K562 (cell line): ENCODE results near the gene TGFBR2.

ENCODE experiments used
- ARHGAP35 ChIP-seq: fragments of 450-650 bp; IDR thresholded peaks from 2 replicates; pipeline ENCODE4 v1.6.1; 2018; ENCODE audit not compliant: partially characterized antibody
- BMI1 ChIP-seq: fragments of 150-350 bp; IDR thresholded peaks from 2 replicates; pipeline ENCODE4 v1.6.1; 2014; ENCODE audit warnings: low read length
- MAZ ChIP-seq, 2 experiments: fragments of 450-650 bp in 1 of 2; sonication (generic) in 1 of 2; formaldehyde crosslinking; IDR thresholded peaks in 1 of 2; conservative IDR thresholded peaks in 1 of 2; 2 replicates each; pipeline versions ENCODE4 v1.4.0 to v1.5.0; 2020; ENCODE audit warnings: mild to moderate bottlenecking in 1 of 2, missing genetic modification reagents in 1 of 2
- UBTF ChIP-seq, 2 experiments: IDR thresholded peaks; 2 replicates each; pipeline ENCODE4 v1.6.1; 2012; ENCODE audit warnings: improper control_type of control experiment in 2 of 2, low read depth in 2 of 2, low read length in 2 of 2, borderline replicate concordance in 1 of 2
- ZNF518B ChIP-seq: fragments of 250-450 bp; sonication (Bioruptor Pico); IDR thresholded peaks from 2 replicates; pipeline ENCODE4 v1.5.0; 2021; ENCODE audit warnings: mild to moderate bottlenecking, moderate library complexity
- ZZZ3 ChIP-seq: fragments of 450-650 bp; IDR thresholded peaks from 2 replicates; pipeline ENCODE4 v1.6.1; 2016; ENCODE audit warnings: antibody characterized with exemption, mild to moderate bottlenecking, moderate library complexity
- TF ChIP-seq, protein P1 (sequence below), 2 experiments: fragments of 450-650 bp in 1 of 2; sonication (generic) in 1 of 2; formaldehyde crosslinking in 1 of 2; IDR thresholded peaks in 1 of 2; conservative IDR thresholded peaks in 1 of 2; 2 replicates each; pipeline versions ENCODE4 v1.6.1 to v1.8.1; 2016 to 2023; ENCODE audit warnings: mild to moderate bottlenecking in 2 of 2, moderate library complexity in 2 of 2, inconsistent platforms in 1 of 2, missing genetic modification reagents in 1 of 2
- TF ChIP-seq, protein P2 (sequence below), 3 experiments: IDR thresholded peaks in 2 of 3; conservative IDR thresholded peaks in 1 of 3; 2 replicates each; pipeline ENCODE4 v1.5.1; 2011 to 2012; ENCODE audit warnings: low read length in 3 of 3, mild to moderate bottlenecking in 3 of 3, control low read depth in 2 of 3, improper control_type of control experiment in 1 of 3, inconsistent platforms in 1 of 3, low read depth in 1 of 3, mixed read lengths in 1 of 3, moderate library complexity in 1 of 3; ENCODE audit not compliant: insufficient read depth in 2 of 3

GRCh38 chr3:30683769-30684168 is 77.4 kb downstream of the TGFBR2 start:
- TF ChIP-seq ZNF518B (CRISPR knock-in tag), result no peak
- no peak for TF ChIP-seq ARHGAP35
- TF ChIP-seq UBTF (IDR thresholded peaks at IDR 0.05; ENCODE audit: borderline replicate concordance in 1 of 2, low read depth in 2 of 2, low read length in 2 of 2), result no peak
- TF ChIP-seq, protein P1, sequence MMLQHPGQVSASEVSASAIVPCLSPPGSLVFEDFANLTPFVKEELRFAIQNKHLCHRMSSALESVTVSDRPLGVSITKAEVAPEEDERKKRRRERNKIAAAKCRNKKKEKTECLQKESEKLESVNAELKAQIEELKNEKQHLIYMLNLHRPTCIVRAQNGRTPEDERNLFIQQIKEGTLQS (IDR thresholded peaks at IDR 0.05), result no peak
- TF ChIP-seq, protein P1 (CRISPR knock-in tag; conservative IDR thresholded peaks at IDR 0.05), result no peak
- TF ChIP-seq MAZ (CRISPR knock-in tag; conservative IDR thresholded peaks at IDR 0.05 in 1 of 2, IDR thresholded peaks at IDR 0.05 in 1 of 2), result no peak
- TF ChIP-seq, protein P2, sequence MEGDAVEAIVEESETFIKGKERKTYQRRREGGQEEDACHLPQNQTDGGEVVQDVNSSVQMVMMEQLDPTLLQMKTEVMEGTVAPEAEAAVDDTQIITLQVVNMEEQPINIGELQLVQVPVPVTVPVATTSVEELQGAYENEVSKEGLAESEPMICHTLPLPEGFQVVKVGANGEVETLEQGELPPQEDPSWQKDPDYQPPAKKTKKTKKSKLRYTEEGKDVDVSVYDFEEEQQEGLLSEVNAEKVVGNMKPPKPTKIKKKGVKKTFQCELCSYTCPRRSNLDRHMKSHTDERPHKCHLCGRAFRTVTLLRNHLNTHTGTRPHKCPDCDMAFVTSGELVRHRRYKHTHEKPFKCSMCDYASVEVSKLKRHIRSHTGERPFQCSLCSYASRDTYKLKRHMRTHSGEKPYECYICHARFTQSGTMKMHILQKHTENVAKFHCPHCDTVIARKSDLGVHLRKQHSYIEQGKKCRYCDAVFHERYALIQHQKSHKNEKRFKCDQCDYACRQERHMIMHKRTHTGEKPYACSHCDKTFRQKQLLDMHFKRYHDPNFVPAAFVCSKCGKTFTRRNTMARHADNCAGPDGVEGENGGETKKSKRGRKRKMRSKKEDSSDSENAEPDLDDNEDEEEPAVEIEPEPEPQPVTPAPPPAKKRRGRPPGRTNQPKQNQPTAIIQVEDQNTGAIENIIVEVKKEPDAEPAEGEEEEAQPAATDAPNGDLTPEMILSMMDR (IDR thresholded peaks at IDR 0.05 in 2 of 3, conservative IDR thresholded peaks at IDR 0.05 in 1 of 3; ENCODE audit: insufficient read depth in 2 of 3, low read depth in 1 of 3, low read length in 3 of 3), result no peak
- no peak for TF ChIP-seq ZZZ3
- no peak for TF ChIP-seq BMI1
